GM19463 (cell line): ENCODE data around the gene RFNG.

Source experiments
- ATAC-seq: cut with Tn5 transposase; IDR thresholded peaks from one replicate; pipeline ENCODE4 v1.9.1; 2021; ENCODE audit warnings: mild to moderate bottlenecking, moderate library complexity; ENCODE audit not compliant: unreplicated experiment

RFNG gene, protein sequence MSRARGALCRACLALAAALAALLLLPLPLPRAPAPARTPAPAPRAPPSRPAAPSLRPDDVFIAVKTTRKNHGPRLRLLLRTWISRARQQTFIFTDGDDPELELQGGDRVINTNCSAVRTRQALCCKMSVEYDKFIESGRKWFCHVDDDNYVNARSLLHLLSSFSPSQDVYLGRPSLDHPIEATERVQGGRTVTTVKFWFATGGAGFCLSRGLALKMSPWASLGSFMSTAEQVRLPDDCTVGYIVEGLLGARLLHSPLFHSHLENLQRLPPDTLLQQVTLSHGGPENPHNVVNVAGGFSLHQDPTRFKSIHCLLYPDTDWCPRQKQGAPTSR

DNA sequence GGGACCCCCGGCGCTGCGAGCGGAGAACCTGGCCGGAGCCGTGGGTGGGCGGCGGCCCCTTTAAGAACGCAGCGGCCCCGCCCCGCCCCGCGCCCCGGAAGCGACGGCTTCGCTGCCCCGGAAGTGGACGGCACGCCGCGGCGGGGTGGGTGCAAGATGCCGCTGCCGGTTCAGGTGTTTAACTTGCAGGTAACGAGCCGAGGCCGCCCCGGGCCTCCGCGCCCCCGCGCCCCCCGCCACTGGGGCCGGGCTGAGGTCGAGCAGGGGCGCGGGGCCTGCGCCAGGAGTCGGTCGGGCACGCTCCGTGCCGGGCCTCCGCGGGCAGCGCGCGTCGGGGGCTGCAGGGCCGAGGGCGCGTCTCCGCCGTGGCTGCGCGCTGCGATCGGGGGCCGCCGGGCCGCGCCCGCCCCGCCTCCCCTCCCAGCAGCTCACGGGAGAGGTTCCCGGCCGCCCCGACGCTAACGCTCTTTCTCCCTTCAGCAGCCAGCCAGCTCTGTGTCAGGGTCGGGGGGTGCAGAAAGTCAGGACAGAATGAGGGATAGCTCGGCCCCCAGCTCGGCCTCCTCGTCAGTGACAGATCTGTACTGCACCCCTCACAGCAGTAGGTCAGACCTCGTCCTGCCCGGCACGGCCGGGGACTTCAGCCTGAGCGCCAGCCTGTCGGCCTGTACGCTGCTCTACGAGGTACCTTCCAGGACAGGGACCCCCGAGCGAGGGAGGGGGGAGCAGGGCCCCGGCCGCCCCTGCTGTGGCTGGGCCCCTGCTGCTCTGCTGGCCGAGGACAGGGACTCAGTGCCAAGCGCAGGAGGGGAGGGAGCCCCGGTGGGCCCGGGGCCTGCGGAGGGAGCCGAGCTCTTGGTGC is at the start of gene RFNG, which contains the start of gene GPS1:
TSS of gene RFNG (minus strand) at position 36 of the 862 bp plus-strand sequence. CDS start 45 bp downstream, outside the sequence.
TSS of gene GPS1 (plus strand) at position 123 of the 862 bp plus-strand sequence. CDS start at position 157, 34 bp downstream.
- ATAC-seq = peak; percentile 60

DNA sequence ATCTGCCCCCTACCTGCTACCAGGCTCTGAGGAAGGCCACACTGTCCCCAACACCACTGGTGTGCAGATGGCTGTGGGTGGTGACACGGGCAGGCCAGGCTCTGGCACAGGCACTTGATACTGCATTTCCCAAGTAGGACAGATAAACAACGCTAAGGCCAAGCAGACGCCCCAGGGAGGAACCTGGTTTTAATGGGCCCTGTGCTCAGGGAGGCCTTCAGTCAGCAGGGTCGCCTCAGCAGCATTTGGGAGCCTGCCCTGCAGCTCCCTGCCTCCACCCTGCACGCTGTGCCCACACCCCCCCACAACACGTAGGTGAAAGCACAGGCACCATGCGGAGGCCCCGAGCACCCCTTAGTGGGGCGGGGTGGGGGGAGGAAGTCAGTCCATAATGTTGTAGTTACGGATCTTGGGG is 49.7 kb upstream of the RFNG start:
- no peak for ATAC-seq

DNA sequence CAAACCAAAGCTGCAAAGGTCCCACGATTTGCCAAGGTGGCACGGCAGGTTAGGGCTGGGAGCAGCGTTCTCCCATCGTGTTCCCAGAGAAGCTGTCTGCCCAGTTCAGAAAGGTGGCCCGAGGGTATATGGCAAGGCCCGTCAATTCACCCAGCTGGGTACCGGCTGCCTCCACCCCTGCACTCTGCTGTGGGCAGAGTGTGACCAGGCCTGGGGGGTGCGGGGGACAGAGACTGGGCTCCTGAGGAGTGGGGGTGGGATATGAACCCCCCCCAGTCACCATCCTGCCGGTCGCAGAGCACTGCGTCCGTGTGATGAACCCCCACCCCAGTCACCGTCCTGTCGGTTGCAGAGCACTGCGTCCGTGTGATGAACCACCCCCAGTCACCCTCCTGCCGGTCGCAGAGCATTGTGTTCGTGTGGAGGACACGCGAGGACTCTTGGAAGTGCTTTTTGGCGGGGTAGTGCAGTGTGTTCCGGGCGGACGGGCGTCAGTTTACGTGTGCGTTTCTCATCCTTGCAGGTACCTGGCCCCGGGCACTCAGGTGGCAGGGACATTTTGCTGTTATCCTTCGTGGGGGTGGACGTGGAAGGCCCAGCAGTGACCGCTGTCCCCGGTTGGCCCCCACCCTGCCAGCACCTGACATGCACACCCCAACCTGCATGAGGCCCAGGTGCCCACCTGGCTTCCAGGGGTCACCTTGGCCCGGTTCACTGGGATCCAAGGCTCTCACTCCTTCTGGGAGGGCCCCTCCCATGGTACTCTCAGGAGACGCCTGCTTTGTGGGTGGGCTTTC is 49.1 kb upstream of the RFNG start:
- no peak for ATAC-seq

DNA sequence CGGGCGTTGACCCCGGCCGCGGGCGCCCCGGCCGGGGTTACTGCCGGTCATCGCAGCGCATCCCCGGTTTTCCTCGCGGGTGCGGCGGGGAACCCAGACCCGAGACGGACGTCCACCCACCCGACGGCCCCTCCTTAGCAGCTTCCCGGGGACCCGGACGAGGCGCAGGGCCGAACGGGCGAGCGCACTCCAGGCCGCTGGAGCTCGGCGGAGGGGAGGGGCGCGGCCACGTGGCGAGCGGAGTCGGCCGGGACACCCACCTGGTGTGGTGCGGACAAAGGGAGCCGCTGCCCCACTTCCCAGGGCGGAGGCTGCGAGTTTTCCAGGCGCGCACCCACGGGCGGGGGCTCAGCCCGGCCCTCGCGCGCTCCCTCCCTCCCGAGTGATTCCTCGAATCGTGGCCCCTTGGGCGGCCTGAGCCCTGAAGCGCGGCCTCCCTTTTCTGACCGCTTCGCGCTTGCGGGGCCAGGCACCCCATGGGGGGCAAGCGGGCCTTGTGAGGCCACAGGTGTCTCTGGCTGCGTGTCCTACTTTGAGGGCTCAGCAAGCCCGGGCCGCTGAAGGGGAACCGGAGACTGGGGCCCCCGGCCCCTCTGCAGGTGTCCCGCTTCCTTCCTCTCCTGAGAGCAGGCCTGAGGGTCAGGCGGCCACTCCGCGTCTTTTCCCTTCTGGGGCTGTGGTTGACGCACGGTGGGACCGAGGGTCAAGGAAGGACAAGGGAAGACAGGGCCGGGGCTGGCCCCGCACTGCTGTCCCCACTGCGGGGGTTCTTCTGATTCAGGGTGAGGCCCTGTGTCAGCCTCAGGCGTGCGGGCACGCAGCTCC is 47.5 kb upstream of the RFNG start:
- ATAC-seq = peak; percentile 4

DNA sequence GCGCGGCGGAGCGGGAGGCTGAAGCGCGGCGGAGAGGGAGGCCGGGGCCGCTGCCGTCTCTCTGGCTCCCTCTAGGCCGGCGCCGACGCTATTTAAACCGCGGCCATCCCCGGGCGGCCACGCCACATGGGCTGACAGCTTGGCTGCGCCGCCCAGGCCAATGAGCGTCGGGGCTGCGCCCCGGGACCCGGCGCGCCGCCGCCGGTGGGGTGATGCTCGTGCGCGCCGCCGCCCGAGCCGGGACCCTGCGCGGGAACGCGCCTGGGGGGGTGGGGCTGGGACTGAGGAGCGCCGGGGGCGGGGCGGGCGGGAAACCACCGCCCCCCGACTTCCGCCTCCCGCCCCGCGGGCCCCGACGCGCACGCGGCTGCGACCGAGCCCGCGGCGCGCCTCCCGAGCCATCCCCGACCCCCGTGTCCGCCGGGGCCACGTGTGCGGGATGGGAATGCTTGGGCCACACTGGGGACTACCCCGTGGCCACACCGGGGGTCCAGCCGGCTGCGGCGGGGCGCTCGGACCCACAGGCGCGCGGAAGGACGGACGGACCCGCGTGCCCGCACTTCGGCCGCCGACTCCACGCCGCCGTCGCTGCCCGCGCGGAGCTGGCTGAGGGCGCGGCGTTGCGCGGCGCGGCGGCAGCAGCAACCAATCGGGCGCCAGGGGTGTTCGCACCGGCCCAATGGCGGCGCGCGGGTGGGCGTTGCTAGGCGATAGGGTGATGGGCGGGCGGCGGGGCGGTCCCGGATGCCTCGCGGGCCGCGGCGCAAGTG is 46.7 kb upstream of the RFNG start, which contains the start of gene FASN:
TSS of gene FASN (minus strand) at position 68 of the 770 bp plus-strand sequence. CDS start 1,791 bp downstream, outside the sequence.
- peak; percentile 73 for ATAC-seq

DNA sequence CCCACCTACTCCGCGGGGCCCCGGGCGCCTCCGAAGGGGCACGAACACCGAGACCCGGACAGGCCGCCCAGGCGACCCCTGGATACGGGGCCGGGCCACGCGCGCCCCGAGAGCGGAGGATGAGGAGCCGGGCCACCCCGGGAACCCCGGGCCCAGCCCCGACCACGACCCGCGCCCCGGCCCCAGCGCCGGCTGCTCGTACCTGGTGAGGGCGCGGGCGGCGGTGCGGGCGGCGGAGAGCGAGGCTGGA is 46.2 kb upstream of the RFNG start:
- ATAC-seq = peak; percentile 7

DNA sequence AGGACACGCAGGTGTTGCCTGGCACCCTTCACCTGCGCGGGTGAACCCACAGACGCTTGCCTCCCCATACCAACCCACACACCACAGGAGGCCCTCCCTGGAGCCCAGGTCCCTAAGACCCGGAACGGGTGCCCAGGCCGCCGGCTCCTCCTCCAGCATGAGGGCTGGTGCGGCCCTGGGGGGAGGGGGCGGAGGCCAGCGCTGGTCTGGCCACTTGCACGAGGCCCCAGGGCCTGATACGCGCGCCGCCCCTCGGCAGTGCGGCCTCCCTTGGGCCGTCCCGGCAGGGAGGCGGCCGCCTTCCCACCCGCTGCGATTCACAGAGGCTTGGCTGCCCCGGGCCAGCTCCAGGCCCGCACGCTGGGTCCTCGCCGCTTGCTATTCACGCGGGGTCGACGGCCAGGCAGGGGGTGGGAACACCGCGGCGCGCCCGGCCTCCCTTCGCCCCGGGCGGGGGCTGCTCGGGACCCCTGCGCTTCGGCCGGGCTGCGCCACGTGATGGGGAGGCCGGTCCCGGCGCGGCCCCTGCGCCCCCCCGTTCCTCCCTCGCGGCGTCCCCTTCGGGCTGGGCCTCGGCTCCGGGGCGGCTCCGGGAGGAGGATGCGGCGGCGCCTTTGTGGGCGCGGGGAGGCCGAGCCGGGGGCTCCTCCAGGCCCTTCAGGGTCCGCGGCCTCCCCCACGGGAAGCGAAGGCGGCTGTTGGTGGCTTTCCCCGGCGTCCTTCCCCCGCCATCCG is 45.7 kb upstream of the RFNG start:
- ATAC-seq = no peak

DNA sequence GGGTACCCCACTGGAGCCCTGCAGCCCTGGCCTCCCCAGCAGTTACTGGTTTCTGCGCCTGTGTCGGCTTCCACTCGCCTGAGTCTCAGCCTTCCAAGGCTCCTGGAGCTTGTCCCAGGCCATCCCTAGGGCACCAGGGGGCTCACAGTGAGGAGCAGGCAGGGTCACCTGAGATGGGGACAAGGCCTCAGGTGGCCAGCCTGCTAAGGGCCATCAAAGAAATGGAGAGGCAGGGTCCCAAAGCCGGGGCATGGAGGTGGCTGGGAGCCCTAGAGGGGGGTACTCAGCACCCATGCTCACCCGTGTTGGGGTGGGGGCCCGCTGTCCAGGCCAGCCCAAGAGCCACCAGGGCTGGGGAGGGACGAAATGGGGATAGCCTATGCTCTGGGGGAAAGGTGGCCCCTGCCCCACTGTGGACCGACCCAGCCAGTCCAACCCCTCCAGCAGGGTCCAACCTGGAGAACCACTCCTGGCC is 45.1 kb upstream of the RFNG start:
- ATAC-seq = no peak

DNA sequence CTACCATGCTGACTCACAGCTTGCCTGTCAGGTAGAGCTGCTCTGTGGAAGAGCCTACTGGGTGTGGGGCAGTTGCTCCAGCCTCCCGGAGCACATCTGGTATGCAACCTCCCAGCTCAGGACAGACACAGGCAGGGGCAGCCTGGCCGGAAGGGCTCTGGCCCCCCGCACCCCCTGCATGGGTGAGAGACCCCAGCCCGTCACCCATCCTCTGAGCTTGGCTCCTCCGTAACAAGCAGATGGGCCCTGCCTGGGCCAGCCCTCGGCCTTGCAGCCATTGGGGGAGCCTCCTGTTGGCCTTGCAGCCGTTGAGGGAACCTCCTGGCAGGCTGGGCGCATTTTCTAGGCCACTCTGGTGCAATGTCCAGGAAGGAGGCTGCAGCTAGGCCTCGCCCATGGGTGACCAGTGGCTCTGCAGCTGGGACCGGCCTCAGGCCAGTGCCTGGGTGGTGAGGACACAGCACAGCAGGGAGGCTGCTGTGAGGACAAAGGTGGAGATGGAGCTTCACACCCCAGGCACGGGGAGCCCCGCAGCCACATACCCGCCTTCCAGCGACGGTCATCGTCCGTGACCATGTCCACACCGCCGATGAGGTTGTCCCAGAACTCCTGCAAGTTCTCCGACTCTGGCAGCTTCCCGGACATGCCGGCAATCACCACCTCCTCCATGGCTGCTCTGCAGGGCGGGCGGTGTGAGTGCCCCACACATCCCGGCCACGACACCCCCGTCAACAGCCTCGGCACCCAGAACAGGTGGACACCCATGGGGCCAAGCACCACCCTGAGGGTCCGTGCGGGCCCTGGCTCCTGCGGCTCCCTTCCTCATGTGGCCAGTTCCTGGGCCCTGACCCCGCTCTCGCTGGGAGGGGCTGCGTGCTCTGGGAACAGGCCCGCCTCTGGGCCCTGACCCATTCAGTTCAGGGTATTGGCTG is 44.4 kb upstream of the RFNG start:
- no peak for ATAC-seq

DNA sequence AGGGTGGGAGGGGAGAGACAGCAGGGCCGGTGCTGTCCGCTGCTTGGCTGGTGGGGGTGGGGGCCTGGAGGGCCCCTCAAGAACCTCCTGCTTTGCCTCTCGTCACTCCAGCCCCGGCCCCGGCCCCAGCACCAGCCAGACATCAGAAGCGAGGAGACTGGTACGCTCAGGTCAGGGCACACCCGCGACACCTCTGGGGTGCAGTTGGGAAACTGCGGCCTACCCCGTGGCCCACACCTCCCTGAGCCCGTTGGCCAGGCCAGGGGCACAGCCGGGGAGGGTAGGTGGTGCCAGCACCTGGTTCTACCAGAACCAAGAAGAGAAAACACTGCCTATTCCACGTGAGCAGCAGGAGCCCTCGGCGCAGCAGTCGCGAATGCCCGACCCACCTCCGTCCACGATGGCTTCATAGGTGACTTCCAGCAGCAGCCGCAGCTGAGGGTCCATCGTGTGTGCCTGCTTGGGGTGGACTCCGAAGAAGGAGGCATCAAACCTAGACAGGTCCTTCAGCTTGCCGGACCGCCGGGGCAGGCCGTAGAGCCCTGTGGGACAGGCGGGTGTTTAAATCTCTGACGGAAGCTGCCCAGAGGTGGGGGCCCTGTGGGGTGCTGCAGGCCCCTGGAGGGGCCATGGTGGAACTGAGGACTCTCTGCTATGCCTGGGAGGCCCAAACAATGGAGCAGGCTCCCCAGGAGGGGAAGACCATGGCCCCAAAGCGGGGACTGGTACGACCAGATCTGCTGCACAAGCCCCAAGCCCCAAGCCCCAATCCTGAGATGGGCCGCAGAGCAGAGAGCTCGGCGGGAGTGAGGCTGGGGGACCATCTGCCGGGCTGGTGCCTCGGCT is 43.5 kb upstream of the RFNG start:
- no peak for ATAC-seq

DNA sequence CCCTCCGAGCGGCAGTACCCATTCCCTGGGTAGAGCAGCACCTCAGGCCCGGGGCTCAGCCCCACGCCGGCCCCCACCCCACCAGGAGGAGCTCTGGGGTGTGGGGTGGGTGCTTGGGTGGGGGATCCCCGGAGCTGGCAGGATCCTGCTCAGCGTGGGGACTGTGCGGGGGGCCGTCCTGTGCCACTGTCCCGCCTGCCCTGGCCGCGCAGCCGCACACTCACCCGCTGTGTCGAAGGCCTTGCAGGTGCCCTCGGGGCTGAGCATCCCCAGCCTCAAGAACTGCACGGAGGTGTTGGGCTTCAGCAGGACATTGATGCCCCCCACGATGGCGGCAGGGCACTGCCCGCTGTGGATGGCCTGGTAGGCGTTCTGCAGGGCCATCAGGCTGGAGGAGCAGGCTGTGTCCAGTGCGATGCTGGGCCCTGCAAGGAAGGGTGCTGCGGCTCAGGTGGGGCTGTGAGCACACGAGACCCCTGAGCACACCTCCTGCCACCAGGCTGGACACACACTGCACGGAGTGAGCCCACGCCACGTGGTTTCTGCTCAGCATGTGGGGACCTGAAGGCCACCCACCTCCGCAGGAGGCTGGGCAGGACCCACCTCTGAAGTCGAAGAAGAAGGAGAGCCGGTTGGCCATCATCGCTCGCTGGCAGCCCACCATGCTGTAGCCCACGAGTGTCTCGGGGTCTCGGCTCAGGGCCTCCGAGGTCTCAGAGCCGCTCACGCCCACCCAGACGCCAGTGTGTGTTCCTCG is 41.6 kb upstream of the RFNG start:
- ATAC-seq = no peak

DNA sequence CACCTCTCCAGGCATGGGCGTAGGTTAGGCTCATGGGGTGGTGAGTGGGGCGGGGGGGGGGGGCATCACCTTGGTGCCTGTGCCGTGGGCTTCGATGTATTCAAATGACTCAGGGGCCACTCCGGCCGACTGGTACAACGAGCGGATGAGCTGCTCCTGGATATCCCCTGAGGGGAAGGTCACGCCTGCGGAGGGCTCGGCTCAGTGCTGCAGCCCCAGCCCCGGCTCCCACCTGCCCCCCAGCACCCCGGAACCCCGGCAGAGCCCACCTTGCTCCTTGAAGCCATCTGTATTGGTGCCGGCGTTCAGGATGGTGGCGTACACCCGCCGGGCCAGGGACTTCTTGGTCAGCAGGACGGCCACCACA is 41.0 kb upstream of the RFNG start:
- ATAC-seq = no peak

DNA sequence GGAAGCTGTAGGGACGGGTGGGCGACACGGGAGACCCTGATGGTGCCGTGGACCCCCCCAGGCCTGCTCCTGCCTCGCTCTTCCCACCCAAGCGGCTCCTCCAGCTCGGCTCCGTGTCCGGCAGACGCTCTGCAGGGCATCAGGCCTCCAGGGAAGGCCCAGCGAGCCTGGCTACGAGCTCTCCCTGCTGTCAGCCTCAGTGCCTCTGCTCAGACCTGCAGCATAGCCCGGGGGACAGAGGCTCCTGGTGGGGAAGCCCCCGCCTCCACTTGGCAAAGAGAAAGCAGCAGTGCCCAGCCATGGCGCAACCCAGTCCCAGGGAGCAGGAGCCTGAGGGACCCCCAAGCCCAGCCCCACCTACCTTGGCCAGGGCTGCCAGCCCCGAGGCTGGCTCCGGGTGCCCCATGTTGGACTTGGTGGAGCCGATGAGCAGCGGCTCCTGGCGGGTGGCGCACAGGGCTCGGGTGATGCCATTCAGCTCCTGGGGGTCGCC is 40.5 kb upstream of the RFNG start:
- ATAC-seq = no peak

DNA sequence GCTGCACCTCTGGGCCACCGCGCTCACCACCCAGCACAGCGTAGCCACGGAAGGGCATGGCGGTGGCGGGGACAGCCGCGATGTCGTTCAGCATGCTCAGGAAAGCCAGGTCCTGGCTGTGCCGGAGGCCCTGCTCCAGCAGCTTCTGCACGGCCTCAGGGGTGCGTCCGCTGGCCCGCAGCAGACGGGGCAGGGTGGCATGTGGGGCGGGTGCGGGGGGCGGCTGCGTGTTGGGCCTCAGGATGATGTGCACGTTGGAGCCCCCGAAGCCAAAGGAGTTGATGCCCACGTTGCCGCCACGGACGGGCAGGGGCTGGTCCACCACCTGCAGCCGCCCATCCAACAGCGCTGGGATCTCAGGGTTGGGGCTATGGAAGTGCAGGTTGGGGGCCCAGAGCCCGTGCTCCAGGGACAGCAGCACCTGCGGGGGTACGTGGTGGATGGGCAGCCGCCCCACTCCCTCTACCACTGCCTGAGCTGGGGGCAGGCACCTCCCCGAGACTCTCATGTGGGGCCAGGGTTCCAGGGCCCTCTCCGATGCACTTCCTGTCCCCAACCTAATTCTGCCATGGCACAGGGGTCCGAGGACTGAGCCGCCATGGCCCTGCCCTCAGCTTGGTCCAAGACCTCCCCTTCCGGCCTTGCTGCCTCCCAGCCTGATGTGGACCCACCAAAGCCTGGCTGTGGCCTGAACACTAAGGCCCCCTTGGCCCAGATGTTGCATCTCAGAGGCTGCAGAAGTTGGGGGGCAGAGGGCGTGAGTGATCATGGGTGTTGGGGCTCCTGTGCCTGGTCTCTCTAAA is 39.9 kb upstream of the RFNG start:
- no peak for ATAC-seq

DNA sequence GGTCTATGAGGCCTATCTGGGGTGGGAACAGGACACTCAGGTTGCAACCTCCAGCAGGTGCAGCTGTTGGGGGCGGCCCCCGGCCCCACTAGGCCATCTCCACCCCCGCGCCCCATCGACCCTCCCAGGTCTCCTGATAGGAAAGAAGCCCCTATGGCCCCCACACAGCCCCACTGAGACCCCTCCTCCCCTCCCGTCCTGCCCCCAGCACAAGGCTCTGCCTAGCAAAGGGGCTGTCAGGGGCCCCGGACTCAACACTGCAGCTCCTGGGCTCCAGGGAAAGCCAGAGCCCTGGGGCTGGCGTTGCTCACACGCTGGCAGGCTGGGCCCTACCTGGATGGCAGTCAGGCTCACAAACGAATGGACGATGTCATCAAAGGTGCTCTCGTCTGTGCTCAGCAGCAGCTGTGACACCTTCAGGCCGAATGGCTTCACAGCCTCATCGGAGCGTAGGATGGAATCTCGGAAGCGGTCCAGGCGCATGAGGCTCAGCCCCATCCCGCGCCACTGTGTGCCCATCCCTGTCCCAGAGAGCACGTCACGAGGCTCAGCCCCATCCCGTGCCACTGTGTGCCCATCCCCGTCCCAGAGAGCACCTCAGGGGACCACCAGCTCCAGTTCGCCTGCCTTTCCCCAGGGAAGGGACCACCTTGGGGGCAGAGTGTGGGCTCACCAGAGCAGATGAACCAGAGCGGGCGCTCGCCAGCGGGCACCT is 39.1 kb upstream of the RFNG start:
- ATAC-seq = no peak
